ENCODE measurements around the gene JADE1.

GRCh38 chr4:128879283-128879682, 69.8 kb downstream of the JADE1 start:
- no peak for TF ChIP-seq CTCF (conservative IDR thresholded peaks at IDR 0.05 in 1 of 2, IDR thresholded peaks at IDR 0.05 in 1 of 2; ENCODE audit: extremely low read depth in 1 of 2, insufficient read depth in 1 of 2, low read depth in 1 of 2, low read length in 2 of 2)
- TF ChIP-seq EZH2 (IDR thresholded peaks at IDR 0.05; ENCODE audit: borderline replicate concordance, low read length) = no peak

Measured in mammary epithelial cell (primary cell).